Measurements from ENCODE around the gene JMJD1C. TPM values are rescaled to one million over a fixed set of nuclear protein-coding genes. Genes with fewer than 3 reads are reported as not detected.

The JMJD1C gene
- total RNA-seq, 2 donors from 2014 or later = 40.9 to 44.3 TPM

GRCh38 chr10:63213489-63213888 lies 252.3 kb downstream of the JMJD1C start:
- no peak for ATAC-seq
- no peak for DNase-seq
- intact Hi-C loops (cut with DNase I) = loop anchor here in 1 of 2 donors (10.0 kb wide), 1 partner anchor 251 kb away; the partner anchor contains the start of gene JMJD1C

- DNase-seq (no peak), ATAC-seq (no peak)
- intact Hi-C loops (cut with DNase I) = loop anchor here in 1 of 2 donors (10.0 kb wide), 1 partner anchor 254 kb away; the partner anchor contains the start of gene JMJD1C
Observed at GRCh38 chr10:63210611-63211196, 255.1 kb downstream of the JMJD1C start.

DNA sequence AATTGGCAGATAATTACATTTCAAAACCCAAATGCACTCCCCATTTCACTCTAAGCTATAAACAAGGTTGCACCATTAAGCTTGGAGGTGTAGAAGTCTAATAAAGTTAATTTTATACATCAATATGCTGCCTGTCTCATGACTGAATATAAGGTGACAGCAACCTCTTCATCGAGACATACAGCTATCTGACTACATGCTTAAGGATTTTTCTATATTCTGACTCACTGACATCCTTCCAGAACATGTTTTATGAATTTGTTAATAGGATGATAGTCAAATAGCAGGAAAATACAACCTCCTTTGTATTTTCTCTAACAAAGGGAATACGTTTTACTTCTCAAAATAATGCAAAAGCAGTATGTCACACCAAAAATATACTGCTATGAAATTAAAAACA lies 256.1 kb downstream of the JMJD1C start:
- DNase-seq (no peak), ATAC-seq (no peak)
- intact Hi-C loops (cut with DNase I) = loop anchor here in 1 of 2 donors (10.0 kb wide), 2 partner anchors 255 to 315 kb away; partner anchors contain the start of genes JMJD1C and REEP3

DNA sequence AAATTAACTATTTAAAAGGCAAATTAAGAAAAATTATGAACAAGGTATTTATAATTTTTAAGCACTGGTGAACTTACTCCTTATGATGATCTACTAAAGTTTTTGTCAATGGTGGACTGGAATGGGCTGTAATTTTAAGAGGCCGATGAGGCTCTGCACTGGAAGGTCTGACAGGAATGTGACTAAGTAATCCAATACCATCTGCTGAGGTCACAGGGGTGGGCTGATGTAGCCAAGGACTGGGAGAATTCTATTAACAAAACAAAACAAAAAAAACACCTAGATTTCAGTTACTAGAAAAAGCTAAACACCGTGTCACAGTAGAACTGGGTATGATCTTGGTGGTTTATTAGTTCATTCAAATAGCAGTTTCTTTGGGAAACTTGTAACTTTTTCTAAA lies 256.8 kb downstream of the JMJD1C start:
- ATAC-seq = no peak
- intact Hi-C loops (cut with DNase I) = loop anchor here in 1 of 2 donors (10.0 kb wide), 1 partner anchor 316 kb away; the partner anchor contains the start of gene REEP3
- DNase-seq = no peak

DNA sequence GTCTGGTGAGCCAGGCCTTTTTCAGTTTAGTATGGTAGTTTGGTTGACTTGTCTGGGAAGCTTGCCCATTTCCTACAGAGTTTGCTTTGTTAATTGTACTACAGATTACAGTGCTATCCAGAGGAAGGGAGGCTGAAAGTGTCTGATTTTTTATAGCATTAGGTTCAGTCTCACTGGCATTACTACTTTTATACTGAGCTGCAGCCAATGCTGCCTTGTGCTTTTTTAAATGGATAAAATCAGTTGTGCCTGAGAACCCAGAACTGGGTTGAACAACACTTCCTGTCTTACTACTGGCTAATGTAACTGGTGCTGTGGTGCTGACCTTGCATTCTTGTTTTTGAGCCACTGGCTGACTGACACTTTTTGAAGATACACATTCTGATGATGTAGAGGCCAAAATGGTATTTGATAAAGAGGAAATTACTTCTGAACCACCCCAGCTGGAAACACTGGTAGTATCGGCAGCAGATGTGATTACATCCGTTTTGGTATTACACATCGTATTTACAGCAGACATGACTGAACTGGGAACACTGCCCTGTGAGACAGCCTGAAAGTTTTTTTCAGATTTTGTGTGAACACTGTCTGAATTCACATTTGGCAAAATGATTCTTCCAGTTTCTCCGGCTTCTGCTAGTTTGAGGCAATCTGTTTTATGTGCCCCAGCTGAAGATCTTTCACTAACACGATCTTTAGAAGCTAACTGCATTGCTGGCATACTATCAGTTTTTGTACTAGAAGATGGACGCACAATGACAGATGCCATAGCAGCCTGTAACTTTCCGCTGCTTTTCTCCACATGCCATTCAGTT lies 258.6 kb downstream of the JMJD1C start:
- ATAC-seq = peak; percentile 75 to 91
- intact Hi-C loops (cut with DNase I) = loop anchor here in 1 of 2 donors (10.0 kb wide), 1 partner anchor 318 kb away; the partner anchor contains the start of gene REEP3
- peak; percentile 34 for DNase-seq

GRCh38 chr10:63206576-63206975 lies 259.2 kb downstream of the JMJD1C start:
- ATAC-seq (no peak), DNase-seq (no peak)
- intact Hi-C loops (cut with DNase I) = loop anchor here in 1 of 2 donors (10.0 kb wide), 1 partner anchor 318 kb away; the partner anchor contains the start of gene REEP3

GRCh38 chr10:63205421-63205820 lies 260.4 kb downstream of the JMJD1C start:
- ATAC-seq = no peak
- intact Hi-C loops (cut with DNase I) = loop anchor here in 1 of 2 donors (10.0 kb wide), 1 partner anchor 319 kb away; the partner anchor contains the start of gene REEP3
- DNase-seq = no peak

GRCh38 chr10:63204667-63205391 lies 260.9 kb downstream of the JMJD1C start:
- intact Hi-C loops (cut with DNase I) = loop anchor here in 1 of 2 donors (10.0 kb wide), 1 partner anchor 320 kb away; the partner anchor contains the start of gene REEP3
- no peak for ATAC-seq
- DNase-seq = no peak

- no peak for ATAC-seq
- intact Hi-C loops (cut with DNase I) = loop anchor here in 1 of 2 donors (10.0 kb wide), 1 partner anchor 324 kb away; the partner anchor contains the start of gene REEP3
- no peak for DNase-seq
Observed at GRCh38 chr10:63201118-63201517, 264.7 kb downstream of the JMJD1C start.

DNA sequence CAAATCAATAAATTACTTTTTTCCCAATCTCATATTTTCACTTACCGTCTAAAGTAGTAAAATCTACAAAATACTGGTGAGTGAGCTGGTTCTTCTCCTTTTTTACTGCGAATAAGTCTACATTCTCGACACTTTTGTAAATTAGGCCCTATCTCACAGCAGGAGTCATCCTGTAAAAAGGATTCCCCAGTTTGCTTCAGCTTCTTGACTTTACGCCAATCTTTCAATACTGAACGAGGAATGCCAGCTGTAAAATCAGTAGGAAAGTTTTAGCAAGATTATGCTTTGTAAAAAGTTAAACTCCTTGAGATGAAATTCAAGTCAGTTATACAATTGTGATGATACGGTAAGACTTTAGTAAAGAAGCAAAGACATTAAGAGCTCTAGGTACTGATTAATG lies 265.3 kb downstream of the JMJD1C start:
- DNase-seq (no peak), ATAC-seq (no peak)
- intact Hi-C loops (cut with DNase I) = loop anchor here in 1 of 2 donors (10.0 kb wide), 1 partner anchor 324 kb away; the partner anchor contains the start of gene REEP3

DNA sequence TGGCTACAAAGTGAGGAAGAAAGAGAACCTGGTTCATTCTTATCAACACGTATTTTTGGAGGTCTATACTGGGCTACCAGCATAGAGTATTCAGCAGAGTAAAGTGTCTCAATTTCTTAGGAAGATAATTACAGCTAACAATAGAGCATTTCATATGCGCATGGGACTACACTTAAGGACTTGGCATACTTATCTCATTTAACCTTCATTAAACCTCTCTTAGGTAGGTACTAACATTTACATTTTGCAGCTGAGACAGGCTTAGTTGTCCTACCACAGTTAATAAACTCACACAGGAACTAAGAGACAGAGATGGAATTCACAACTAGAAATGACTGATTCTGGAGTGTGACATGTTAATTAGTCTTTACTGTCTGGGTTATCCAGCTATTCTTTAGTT lies 266.1 kb downstream of the JMJD1C start:
- no peak for ATAC-seq
- DNase-seq = no peak
- intact Hi-C loops (cut with DNase I) = loop anchor here in 1 of 2 donors (10.0 kb wide), 1 partner anchor 325 kb away; the partner anchor contains the start of gene REEP3

DNA sequence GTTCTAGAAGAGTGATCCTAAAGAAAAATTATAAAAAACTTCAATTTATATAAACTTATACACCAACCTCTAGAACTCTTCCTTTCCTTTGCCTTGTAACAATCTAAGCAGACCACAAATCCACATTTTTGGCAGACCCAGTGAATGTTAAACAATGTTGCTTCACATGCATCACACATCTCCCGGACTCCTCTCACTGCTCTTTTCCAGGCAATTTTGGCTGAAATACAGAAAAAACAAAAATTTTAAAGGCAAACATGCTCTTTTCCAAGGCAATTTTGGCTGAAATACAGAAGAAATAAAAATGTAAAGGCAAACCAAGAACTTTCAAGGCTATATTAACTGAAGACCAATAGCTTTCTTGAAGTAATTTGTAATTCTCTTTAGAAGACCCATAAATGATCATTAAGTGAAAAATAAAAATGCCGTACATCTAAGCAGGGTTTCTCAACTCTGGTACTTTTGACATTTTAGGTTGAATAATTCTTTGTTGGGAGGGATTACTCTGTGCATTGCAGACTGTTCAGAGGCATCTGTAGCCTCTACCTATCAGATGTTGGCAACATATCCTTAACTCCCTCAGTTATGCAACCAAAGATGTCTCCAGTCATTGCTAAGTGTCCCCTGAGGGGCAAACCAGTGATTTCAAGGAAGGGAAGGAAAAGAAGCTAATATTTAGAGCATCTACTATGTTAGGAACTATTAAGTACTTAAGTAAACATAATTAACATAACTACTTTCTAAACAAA lies 268.3 kb downstream of the JMJD1C start:
- DNase-seq (no peak), ATAC-seq (peak; percentile 47 to 76)
- intact Hi-C loops (cut with DNase I) = no loop called here

DNA sequence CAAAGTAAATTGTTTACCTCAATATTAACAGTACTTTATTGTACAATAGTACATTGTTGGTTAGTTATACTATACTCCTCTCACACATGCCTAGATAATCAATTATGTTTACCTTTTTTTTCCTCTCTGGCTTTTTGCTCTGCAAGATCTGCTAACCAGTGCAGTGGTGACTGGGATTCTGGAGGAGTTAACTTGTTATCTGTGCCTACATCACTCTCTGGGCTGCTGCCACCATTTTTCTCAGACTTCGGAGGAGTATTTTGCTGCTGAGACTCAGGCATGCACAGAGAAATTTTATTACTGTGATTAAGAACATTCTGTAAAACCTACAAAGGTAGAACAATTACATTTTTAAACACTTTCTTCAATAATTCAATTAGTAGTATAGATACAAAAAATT lies 273.0 kb downstream of the JMJD1C start:
- ATAC-seq = peak in 1 of 2 donors; percentile 51
- no peak for DNase-seq
- intact Hi-C loops (cut with DNase I) = no loop called here

- ATAC-seq (no peak), DNase-seq (no peak)
- intact Hi-C loops (cut with DNase I) = loop anchor here in 1 of 2 donors (10.0 kb wide), 1 partner anchor 539 kb away; no protein-coding TSS in a partner anchor
Observed at GRCh38 chr10:63175534-63175933, 290.2 kb downstream of the JMJD1C start.

DNA sequence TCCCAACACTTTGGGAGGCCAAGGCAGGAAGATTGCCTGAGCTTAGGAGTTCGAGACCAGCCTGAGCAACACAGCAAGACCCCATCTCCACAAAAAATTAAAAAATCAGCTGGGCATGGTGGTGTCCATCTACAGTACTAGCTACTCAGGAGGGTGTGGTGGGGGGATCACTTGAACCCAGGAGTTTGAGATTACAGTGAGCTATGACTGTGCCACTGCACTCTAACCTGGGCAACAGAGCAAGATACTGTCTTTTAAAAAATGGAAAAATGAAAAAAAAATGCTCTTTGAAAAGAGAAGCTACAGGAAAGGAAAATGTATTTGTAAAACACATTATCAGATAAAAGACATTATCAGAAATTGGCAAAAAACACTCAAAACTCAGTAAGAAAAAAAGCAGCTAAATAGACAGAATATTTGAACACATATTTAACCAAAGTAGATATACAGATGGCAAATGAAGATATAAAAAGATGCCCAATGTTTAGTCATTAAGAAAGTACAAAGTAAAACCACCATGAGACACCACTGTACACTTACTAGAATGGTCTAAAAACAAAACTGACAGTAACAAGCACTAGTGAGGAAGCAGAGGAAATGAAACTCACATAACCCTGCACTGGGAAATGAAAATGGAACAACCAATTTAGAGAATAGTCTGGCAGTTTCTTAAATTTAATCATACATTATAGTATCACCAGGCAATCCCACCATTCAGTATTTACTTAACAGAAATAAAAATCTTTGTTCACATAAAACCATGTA lies 292.1 kb downstream of the JMJD1C start:
- DNase-seq (no peak), ATAC-seq (peak in 1 of 2 donors; percentile 46)
- intact Hi-C loops (cut with DNase I) = loop anchor here in 1 of 2 donors (10.0 kb wide), 1 partner anchor 541 kb away; no protein-coding TSS in a partner anchor

DNA sequence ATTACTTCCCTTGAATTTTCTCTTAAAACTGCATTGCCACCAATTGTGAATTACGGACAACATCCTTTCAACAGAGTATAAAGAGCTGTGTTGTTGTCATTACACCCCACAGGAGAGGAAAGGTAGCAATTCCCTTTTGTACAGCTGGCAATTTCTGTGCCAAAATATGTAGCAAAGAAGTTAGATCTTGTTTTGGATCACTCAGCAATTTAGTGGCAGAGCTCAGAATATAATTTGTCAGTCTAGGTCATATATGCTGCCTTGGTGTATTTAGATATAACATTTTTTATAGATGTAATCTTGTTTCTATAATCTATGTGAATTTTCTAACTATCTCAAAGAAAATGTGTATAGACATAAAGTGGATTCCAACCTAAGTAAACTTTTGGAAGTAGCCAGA lies 293.9 kb downstream of the JMJD1C start:
- ATAC-seq (no peak), DNase-seq (no peak)
- intact Hi-C loops (cut with DNase I) = loop anchor here in 1 of 2 donors (10.0 kb wide), 1 partner anchor 543 kb away; no protein-coding TSS in a partner anchor

DNA sequence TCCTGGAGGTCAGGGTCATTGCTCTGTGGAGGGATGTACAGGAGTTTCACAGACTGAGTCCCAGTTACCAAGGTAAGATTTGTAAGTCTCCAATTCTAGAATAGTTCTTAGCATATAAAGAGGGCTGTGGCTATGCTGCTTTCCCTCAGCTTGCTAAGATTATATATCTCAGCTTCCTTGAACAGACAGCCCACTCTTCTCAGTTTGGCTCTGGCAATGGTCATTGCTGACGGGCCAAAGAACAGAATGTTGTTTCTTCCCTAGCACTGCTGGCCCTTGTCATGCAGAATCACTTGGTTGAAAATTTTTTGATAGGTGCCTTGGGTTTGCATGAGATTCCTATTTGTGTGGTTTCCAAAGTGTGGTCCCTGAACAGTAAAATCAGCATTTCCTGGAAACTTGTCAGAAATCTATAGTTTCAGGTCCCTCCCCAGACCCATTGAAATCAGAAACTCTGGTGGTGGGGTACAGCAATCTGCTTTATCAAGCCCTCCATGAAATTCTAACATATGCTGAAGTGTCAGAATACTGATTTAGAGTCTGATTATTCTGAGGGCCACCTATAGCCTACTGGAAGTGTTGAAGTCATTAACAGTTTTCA lies 294.4 kb downstream of the JMJD1C start:
- DNase-seq (no peak), ATAC-seq (peak in 1 of 2 donors; percentile 36)
- intact Hi-C loops (cut with DNase I) = loop anchor here in 1 of 2 donors (10.0 kb wide), 1 partner anchor 543 kb away; no protein-coding TSS in a partner anchor
